B cell (primary cell): ENCODE results near the gene MAPKAPK3. TPM values are rescaled to one million over a fixed set of nuclear protein-coding genes. Genes with fewer than 3 reads are reported as not detected.

Experiments used
- ATAC-seq: fragments of 200-7000 bp; cut with Tn5 transposase; one replicate; pipeline ENCODE4 v1.10.0; 2021; ENCODE audit warnings: low read depth, mild to moderate bottlenecking, moderate number of reproducible peaks, moderate library complexity
- CTCF ChIA-PET: fragments of 350-600 bp; sonication (Branson Sonifier 250); formaldehyde crosslinking; loops from one replicate; lab custom pipeline; 2021; ENCODE audit warnings: antibody characterized with exemption, inconsistent platforms; lab: Charles Lee
- POLR2A ChIA-PET: fragments of 350-600 bp; sonication (Branson Sonifier 250); formaldehyde crosslinking; loops from one replicate; lab custom pipeline; 2021; ENCODE audit warnings: antibody characterized with exemption; lab: Charles Lee
- DNase-seq: peaks from one replicate; pipeline ENCODE4 v3.0.0; 2013
- H2AFZ ChIP-seq: 2 replicates; pipeline ENCODE4 v1.6.1; 2012; ENCODE audit warnings: mild to moderate bottlenecking, low read depth, low read length; ENCODE audit not compliant: insufficient read depth, poor library complexity, severe bottlenecking
- H3K27ac ChIP-seq, 2 donors: 1 replicate in 1 of 2; 2 replicates in 1 of 2; pipeline ENCODE4 v1.5.1; 2012 to 2013; ENCODE audit warnings: low read length in 2 of 2, mild to moderate bottlenecking in 2 of 2, moderate library complexity in 1 of 2
- H3K27me3 ChIP-seq, 4 experiments: fragments of 200-600 bp in 1 of 4; sonication (generic) in 1 of 4; replicated peaks in 1 of 4; 1 replicate in 2 of 4; 2 replicates in 2 of 4; pipeline versions ENCODE4 v1.6.1 to v1.7.0; 2013 to 2016; ENCODE audit warnings: low read length in 3 of 4, mild to moderate bottlenecking in 2 of 4, mixed read lengths in 1 of 4, moderate library complexity in 1 of 4; ENCODE audit not compliant: insufficient read depth in 4 of 4, control insufficient read depth in 3 of 4; ENCODE audit errors: control extremely low read depth in 1 of 4
- H3K36me3 ChIP-seq, 2 experiments: replicated peaks in 1 of 2; 1 replicate in 1 of 2; 2 replicates in 1 of 2; pipeline versions ENCODE4 v1.6.1 to v1.7.1; 2013; ENCODE audit warnings: low read length in 1 of 2; ENCODE audit not compliant: insufficient read depth in 2 of 2, control insufficient read depth in 1 of 2; ENCODE audit errors: control extremely low read depth in 1 of 2, extremely low read depth in 1 of 2
- H3K4me1 ChIP-seq, 2 donors: fragments of 200-600 bp in 1 of 2; sonication (generic) in 1 of 2; 1 replicate in 1 of 2; 2 replicates in 1 of 2; pipeline versions ENCODE4 v1.5.1 to v1.6.1; 2013 to 2017; ENCODE audit warnings: low read length in 2 of 2; ENCODE audit not compliant: control insufficient read depth in 2 of 2, insufficient read depth in 2 of 2
- H3K4me2 ChIP-seq: replicated peaks from 2 replicates; pipeline ENCODE3; 2012; ENCODE audit warnings: mild to moderate bottlenecking, low read depth, low read length; ENCODE audit not compliant: poor library complexity, severe bottlenecking
- H3K4me3 ChIP-seq, 5 experiments: fragments of 200-600 bp in 1 of 5; sonication (generic) in 1 of 5; 1 replicate in 3 of 5; 2 replicates in 2 of 5; pipeline versions ENCODE4 v1.5.1 to v1.7.0; 2011 to 2016; ENCODE audit warnings: low read length in 4 of 5, mild to moderate bottlenecking in 4 of 5, low read depth in 2 of 5, control low read depth in 1 of 5, moderate library complexity in 1 of 5; ENCODE audit not compliant: insufficient read depth in 1 of 5; ENCODE audit errors: control extremely low read depth in 1 of 5, extremely low read depth in 1 of 5
- H3K79me2 ChIP-seq: fragments of 200-600 bp; sonication (generic); one replicate; pipeline ENCODE4 v1.6.0; 2016; ENCODE audit warnings: low read length; ENCODE audit not compliant: control insufficient read depth, insufficient read depth
- H3K9ac ChIP-seq: fragments of 200-600 bp; sonication (generic); 2 replicates; pipeline ENCODE4 v1.6.1; 2017; ENCODE audit warnings: mild to moderate bottlenecking, low read length, moderate library complexity
- H3K9me3 ChIP-seq, 3 donors: one replicate each; pipeline versions ENCODE4 v1.6.1 to v1.7.1; 2013; ENCODE audit warnings: low read length in 2 of 3; ENCODE audit not compliant: control insufficient read depth in 2 of 3, insufficient read depth in 1 of 3; ENCODE audit errors: control extremely low read depth in 1 of 3
- H4K20me1 ChIP-seq: 2 replicates; pipeline ENCODE4 v1.6.0; 2012; ENCODE audit warnings: mild to moderate bottlenecking, low read length; ENCODE audit not compliant: insufficient read depth, control insufficient read depth, poor library complexity, severe bottlenecking
- H3K27ac Mint-ChIP-seq: one replicate; pipeline ENCODE4 v1.8.0; 2021; ENCODE audit warnings: mixed read lengths
- H3K27me3 Mint-ChIP-seq: one replicate; pipeline ENCODE4 v1.8.0; 2021; ENCODE audit warnings: mixed read lengths
- H3K4me1 Mint-ChIP-seq: one replicate; pipeline ENCODE4 v1.8.0; 2021; ENCODE audit warnings: mixed read lengths
- H3K4me3 Mint-ChIP-seq: one replicate; pipeline ENCODE4 v1.8.0; 2021; ENCODE audit warnings: mixed read lengths
- H3K9me3 Mint-ChIP-seq: one replicate; pipeline ENCODE4 v1.8.0; 2022; ENCODE audit warnings: mixed read lengths; ENCODE audit not compliant: insufficient read depth
- CTCF ChIP-seq: fragments of 200-600 bp; IDR thresholded peaks from one replicate; pipeline ENCODE4 v1.8.0; 2022; ENCODE audit warnings: antibody characterized with exemption, mild to moderate bottlenecking
- EZH2 ChIP-seq: IDR thresholded peaks from 2 replicates; pipeline ENCODE4 v1.6.1; 2012; ENCODE audit warnings: borderline replicate concordance, low read depth, mild to moderate bottlenecking, moderate library complexity, low read length; ENCODE audit not compliant: insufficient read depth, poor library complexity, severe bottlenecking
- WGBS: methylation state at CpG from one replicate; pipeline ENCODE4 v1.1.5; 2013; ENCODE audit warnings: missing lambda C conversion rate; ENCODE audit not compliant: insufficient coverage; 5-methylcytosine and 5-hydroxymethylcytosine counted together
- intact Hi-C: fragments of 100-400 bp; cut with micrococcal nuclease; formaldehyde crosslinking; loops from one replicate; pipeline ENCODE4 v1.10.0; 2022
- polyA plus RNA-seq: library from polyadenylated mRNA; depleted of rRNA; stranded (reverse); fragments of >200 nt; gene quantifications from 2 replicates; pipeline ENCODE4 v1.2.3, GENCODE V29; 2012
- total RNA-seq, 2 donors: library from RNA; stranded (reverse); fragments of 120-200 nt in 1 of 2; gene quantifications; 1 replicate in 1 of 2; 2 replicates in 1 of 2; pipeline versions ENCODE4 v1.2.3 to v1.2.4, GENCODE V29; 2013 to 2022

Gene MAPKAPK3
- total and polyA plus RNA-seq, 2 donors (not counting 1 experiment from before 2014, with no cell fraction given) = 17.8 to 18.8 TPM

- ATAC-seq (peak; percentile 42), DNase-seq (peak; percentile 86)
- WGBS = 1% methylated on average over 20 of the region's 24 CpGs
- Histone ChIP-seq H3K4me2 (peak overlapping the region; percentile 94), H3K4me3 (peak overlapping the region; percentile 78 to 93 (median 86)), H4K20me1 (no peaks in the 10 kb centered on the region), H3K79me2 (peaks cover 20% of the 10 kb centered on the region), H3K36me3 (peaks cover 0 to 3% of the 10 kb centered on the region in 2 experiments), H3K9ac (peak overlapping the region; percentile 76), H3K27ac (peak overlapping the region; percentile 30 to 66), H3K9me3 (no peaks in the 10 kb centered on the region), H3K27me3 (no peaks in the 10 kb centered on the region), H2AFZ (peak overlapping the region; percentile 93), H3K4me1 (peaks cover 32 to 54% of the 10 kb centered on the region in 2 donors)
- peak overlapping the region; percentile 86 for H3K4me3 Mint-ChIP-seq
- peaks cover 60% of the 10 kb centered on the region for H3K4me1 Mint-ChIP-seq
- H3K27ac Mint-ChIP-seq = peak overlapping the region; percentile 90
- intact Hi-C loops = loop anchor here (1.0 to 10.0 kb wide), 7 partner anchors 47 to 1179 kb away; partner anchors contain the start of genes HEMK1, MANF and TEX264
- H3K9me3 Mint-ChIP-seq = no peaks in the 10 kb centered on the region
- POLR2A ChIA-PET = interaction anchor here (0.6 to 2.3 kb wide), 4 partner anchors 37 to 818 kb away, joined by 3 to 25 read pairs (median 4); partner anchors contain the start of gene HEMK1
- peak; percentile 98 for TF ChIP-seq CTCF
- no peak for TF ChIP-seq EZH2
- no peaks in the 10 kb centered on the region for H3K27me3 Mint-ChIP-seq
- CTCF ChIA-PET = interaction anchor here (0.5 to 17.6 kb wide), 36 partner anchors 8 to 1183 kb away, joined by 3 to 541 read pairs (median 4); partner anchors contain the start of genes C3orf18, DCAF1, HEMK1 and MANF
Measured at GRCh38 chr3:50616003-50616769, 765 bp upstream of the MAPKAPK3 start.

GRCh38 chr3:50616770-50617095 is 218 bp upstream of the MAPKAPK3 start:
- Histone ChIP-seq H3K79me2 (peaks cover 19% of the 10 kb centered on the region), H3K9ac (peak overlapping the region; percentile 76), H4K20me1 (no peaks in the 10 kb centered on the region), H3K36me3 (peaks cover 0 to 3% of the 10 kb centered on the region in 2 experiments), H3K4me2 (peak overlapping the region; percentile 94), H3K27ac (peak overlapping the region; percentile 30 to 66), H3K4me1 (peaks cover 31 to 51% of the 10 kb centered on the region in 2 donors), H3K9me3 (no peaks in the 10 kb centered on the region), H3K27me3 (no peaks in the 10 kb centered on the region), H2AFZ (peak overlapping the region; percentile 93), H3K4me3 (peak overlapping the region; percentile 78 to 93 (median 86))
- DNase-seq = peak; percentile 96
- peak; percentile 76 for ATAC-seq
- peak overlapping the region; percentile 90 for H3K27ac Mint-ChIP-seq
- intact Hi-C loops = loop anchor here (1.0 to 10.0 kb wide), 8 partner anchors 47 to 1178 kb away; partner anchors contain the start of genes HEMK1, MANF and TEX264
- WGBS = 1% methylated on average over 11 of the region's 22 CpGs
- H3K9me3 Mint-ChIP-seq = no peaks in the 10 kb centered on the region
- TF ChIP-seq CTCF = no peak
- peaks cover 56% of the 10 kb centered on the region for H3K4me1 Mint-ChIP-seq
- H3K27me3 Mint-ChIP-seq = no peaks in the 10 kb centered on the region
- H3K4me3 Mint-ChIP-seq = peak overlapping the region; percentile 86
- ChIA-PET CTCF (interaction anchor here (0.5 to 17.6 kb wide), 24 partner anchors 8 to 1183 kb away, joined by 3 to 541 read pairs (median 6); partner anchors contain the start of genes C3orf18, DCAF1, HEMK1 and MANF), POLR2A (interaction anchor here (0.7 to 2.3 kb wide), 2 partner anchors 11 to 47 kb away, joined by 4 to 25 read pairs; partner anchors contain the start of gene HEMK1)
